SK-N-MC (cell line): ENCODE results near the gene KLRF2.

Experiments
- EZH2 ChIP-seq: fragments of 200-600 bp; sonication (generic); IDR thresholded peaks from one replicate; pipeline ENCODE4 v1.6.1; 2017; ENCODE audit warnings: antibody characterized with exemption
- POLR2AphosphoS5 ChIP-seq: IDR thresholded peaks from 2 replicates; pipeline ENCODE4 v1.6.1; 2012; ENCODE audit warnings: mild to moderate bottlenecking, low read depth, low read length, borderline replicate concordance

DNA sequence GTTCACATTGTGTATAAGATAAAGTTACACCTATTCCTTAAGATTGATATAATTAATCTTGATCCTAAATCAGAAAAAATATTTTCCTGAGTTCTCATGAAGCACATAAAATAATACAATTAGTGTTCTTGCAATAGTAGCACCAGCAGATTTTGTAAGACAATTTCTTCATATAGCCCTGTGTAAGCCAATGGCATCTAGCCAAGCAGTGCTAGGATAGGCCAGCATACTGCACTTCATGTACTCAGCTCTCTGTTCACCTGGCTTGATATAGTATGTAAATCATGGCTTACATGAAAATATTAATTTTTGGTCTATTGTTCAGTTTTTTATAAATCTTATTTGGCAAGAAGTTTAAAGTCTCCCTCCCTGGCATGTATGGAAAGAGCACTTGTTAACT, 1.9 kb downstream of the KLRF2 start:
- TF ChIP-seq EZH2, result no peak
- TF ChIP-seq POLR2AphosphoS5, result no peak
